Stomach (tissue), 9 donors: ENCODE measurements around the gene CHST11. TPM values are rescaled to one million over a fixed set of nuclear protein-coding genes. Genes with fewer than 3 reads are reported as not detected.

ENCODE experiments used
- DNase-seq, 2 donors: peaks; one replicate each; pipeline versions ENCODE4 v3.0.0 to v3.0.0-alpha.2; 2013 to 2019
- H3K27ac ChIP-seq, 5 donors: fragments of 200-600 bp in 4 of 5; sonication (generic) in 4 of 5; one replicate each; pipeline ENCODE4 v1.5.1; 2013 to 2019; ENCODE audit warnings: mild to moderate bottlenecking in 1 of 5, moderate library complexity in 1 of 5
- H3K27me3 ChIP-seq, 3 donors: fragments of 200-600 bp; sonication (generic); one replicate each; pipeline ENCODE4 v1.5.1; 2017 to 2019; ENCODE audit warnings: mixed run types in 1 of 3
- H3K36me3 ChIP-seq, 4 donors: fragments of 200-600 bp; sonication (generic); 1 replicate in 3 of 4; 2 replicates in 1 of 4; pipeline ENCODE4 v1.5.1; 2016 to 2019
- H3K4me1 ChIP-seq, 4 donors: fragments of 200-600 bp; sonication (generic); one replicate each; pipeline ENCODE4 v1.5.1; 2016 to 2019
- H3K4me3 ChIP-seq, 4 donors: fragments of 200-600 bp; sonication (generic) in 3 of 4; one replicate each; pipeline ENCODE4 v1.5.1; 2016 to 2019; ENCODE audit warnings: mild to moderate bottlenecking in 1 of 4
- H3K9me3 ChIP-seq, 4 donors: fragments of 200-600 bp; sonication (generic); one replicate each; pipeline ENCODE4 v1.5.1; 2016 to 2019
- CTCF ChIP-seq, 7 experiments: fragments of 450-650 bp in 4 of 7; fragments of 200-600 bp in 3 of 7; sonication (generic) in 3 of 7; IDR thresholded peaks; one replicate each; pipeline ENCODE4 v1.5.1; 2016 to 2019; ENCODE audit warnings: antibody characterized with exemption in 7 of 7, control low read depth in 2 of 7, mild to moderate bottlenecking in 1 of 7
- EP300 ChIP-seq: sonication (generic); formaldehyde crosslinking; IDR thresholded peaks from one replicate; pipeline ENCODE4 v1.6.1; 2017; ENCODE audit warnings: antibody characterized with exemption
- POLR2A ChIP-seq, 4 donors: fragments of 450-650 bp; IDR thresholded peaks; one replicate each; pipeline ENCODE4 v1.6.1; 2016; ENCODE audit warnings: antibody characterized with exemption in 4 of 4, control low read depth in 2 of 4, mild to moderate bottlenecking in 1 of 4, moderate library complexity in 1 of 4
- POLR2AphosphoS5 ChIP-seq, 3 donors: sonication (generic); formaldehyde crosslinking; IDR thresholded peaks; one replicate each; pipeline ENCODE4 v1.6.1; 2016; ENCODE audit warnings: antibody characterized with exemption in 3 of 3
- WGBS, 5 donors: extraction: QIAGEN DNeasy Blood & Tissue Kit in 3 of 5; methylation state at CpG; one replicate each; pipeline versions ENCODE4 v1.1.5 to v1.1.7; 2013 to 2018; 5-methylcytosine and 5-hydroxymethylcytosine counted together
- intact Hi-C: fragments of 100-400 bp; cut with DNase I; formaldehyde crosslinking; loops from one replicate; pipeline ENCODE4 v1.15.1; 2023; ENCODE audit warnings: low total_unique reads
- polyA plus RNA-seq, 3 donors: library from polyadenylated mRNA; stranded (reverse); fragments of 200-250 nt; gene quantifications; one replicate each; pipeline ENCODE4 v1.2.3, GENCODE V29; 2013
- total RNA-seq, 5 donors: library from RNA; depleted of rRNA; stranded (reverse); fragments of >200 nt; gene quantifications; one replicate each; pipeline versions ENCODE4 v1.1.0 to v1.2.3, GENCODE V29; 2014 to 2016
- donor health status: healthy with polysubstance abuse.
- donor health status: Bipolar disorder and iron deficiency.
- donor health status: healthy.

CHST11 gene
- total and polyA plus RNA-seq, 8 donors, result 2.3 to 192 (median 18.6) TPM

DNA sequence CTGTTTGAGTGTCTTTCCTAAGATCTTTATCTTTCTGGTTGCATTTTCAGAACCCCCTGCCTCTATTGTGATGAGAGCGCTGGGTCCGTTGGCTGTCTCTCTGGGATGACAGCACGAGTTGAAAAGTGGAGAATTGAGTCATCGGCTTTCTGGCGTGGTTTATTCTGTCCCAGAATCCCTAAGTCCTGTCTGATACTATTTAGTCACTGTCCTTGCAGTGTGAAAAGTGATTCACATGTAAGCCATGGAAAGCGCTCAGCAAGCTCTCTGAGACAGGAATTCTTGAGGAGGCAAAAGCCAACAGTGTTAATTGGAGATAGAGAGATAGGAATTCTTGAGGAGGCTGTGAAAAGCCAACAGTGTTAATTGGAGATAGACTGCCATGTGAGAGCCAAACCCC lies 121.7 kb downstream of the CHST11 start:
- 66 to 84% (median 74%) methylated on average over 6 of the region's 6 CpGs for WGBS, 5 donors
- Histone ChIP-seq H3K4me3 (no peak overlapping the region), H3K9me3 (no peaks in the 10 kb centered on the region), H3K27ac (no peak overlapping the region), H3K36me3 (no peaks in the 10 kb centered on the region), H3K27me3 (no peaks in the 10 kb centered on the region), H3K4me1 (peaks cover 4 to 24% (median 15%) of the 10 kb centered on the region in 4 donors)
- no peak for DNase-seq
- intact Hi-C loops, result no loop called here
- TF ChIP-seq CTCF (IDR thresholded peaks at IDR 0.05), result no peak
- TF ChIP-seq POLR2AphosphoS5 (IDR thresholded peaks at IDR 0.05), result peak in 1 of 3 donors; percentile 45

GRCh38 chr12:104579718-104580495 lies 123.2 kb downstream of the CHST11 start:
- intact Hi-C loops, result no loop called here
- peak overlapping the region in 1 of 5 donors; percentile 39 for H3K27ac ChIP-seq
- 61 to 70% (median 70%) methylated on average over 7 of the region's 7 CpGs for WGBS, 5 donors
- no peak overlapping the region for H3K4me3 ChIP-seq
- no peaks in the 10 kb centered on the region for H3K9me3 ChIP-seq
- no peaks in the 10 kb centered on the region for H3K27me3 ChIP-seq
- DNase-seq, result no peak
- H3K4me1 ChIP-seq, result peaks cover 4 to 24% (median 15%) of the 10 kb centered on the region in 4 donors
- H3K36me3 ChIP-seq, result no peaks in the 10 kb centered on the region
- TF ChIP-seq POLR2A (IDR thresholded peaks at IDR 0.05) (no peak), POLR2AphosphoS5 (IDR thresholded peaks at IDR 0.05) (no peak), EP300 (no peak), CTCF (IDR thresholded peaks at IDR 0.05) (no peak)

- Histone ChIP-seq H3K27ac (no peak overlapping the region), H3K27me3 (no peaks in the 10 kb centered on the region)
- no peak for TF ChIP-seq POLR2A (IDR thresholded peaks at IDR 0.05)
- no peak for TF ChIP-seq CTCF (IDR thresholded peaks at IDR 0.05)
- TF ChIP-seq EP300, result no peak
- TF ChIP-seq POLR2AphosphoS5 (IDR thresholded peaks at IDR 0.05), result no peak
These were observed 124.3 kb downstream of the CHST11 start for GRCh38 chr12:104581005-104581570.

GRCh38 chr12:104582739-104583138 lies 126.0 kb downstream of the CHST11 start:
- no peaks in the 10 kb centered on the region for H3K27me3 ChIP-seq
- no peak overlapping the region for H3K27ac ChIP-seq
- H3K4me1 ChIP-seq, result peaks cover 4 to 35% (median 18%) of the 10 kb centered on the region in 4 donors
- 86 to 93% (median 88%) methylated on average over 4 of the region's 4 CpGs for WGBS, 5 donors
- no peaks in the 10 kb centered on the region for H3K9me3 ChIP-seq
- TF ChIP-seq CTCF (IDR thresholded peaks at IDR 0.05) (no peak), EP300 (no peak), POLR2A (IDR thresholded peaks at IDR 0.05) (no peak), POLR2AphosphoS5 (IDR thresholded peaks at IDR 0.05) (no peak)
- intact Hi-C loops, result no loop called here
- H3K4me3 ChIP-seq, result no peak overlapping the region
- DNase-seq, result no peak
- H3K36me3 ChIP-seq, result no peaks in the 10 kb centered on the region

More at GRCh38 chr12:104581005-104581570, 124.3 kb downstream of the CHST11 start:
- Histone ChIP-seq H3K36me3 (no peaks in the 10 kb centered on the region), H3K4me3 (no peak overlapping the region), H3K9me3 (no peaks in the 10 kb centered on the region), H3K4me1 (peaks cover 4 to 27% (median 17%) of the 10 kb centered on the region in 4 donors)
- WGBS, 5 donors, result 33 to 59% (median 50%) methylated on average over 2 of the region's 2 CpGs
- intact Hi-C loops, result no loop called here
- no peak for DNase-seq
